Measurements from ENCODE around the gene CNTN1. TPM values are rescaled to one million over a fixed set of nuclear protein-coding genes. Genes with fewer than 3 reads are reported as not detected.
A peak's percentile ranks its signal among the peaks of the same experiment; 100 is the strongest.

The CNTN1 gene
- polyA plus RNA-seq, 1 donor = 17.3 TPM

- no peak for DNase-seq (ENCODE audit: low read depth)
Measured at GRCh38 chr12:40768125-40768864, 76.1 kb downstream of the CNTN1 start.

DNA sequence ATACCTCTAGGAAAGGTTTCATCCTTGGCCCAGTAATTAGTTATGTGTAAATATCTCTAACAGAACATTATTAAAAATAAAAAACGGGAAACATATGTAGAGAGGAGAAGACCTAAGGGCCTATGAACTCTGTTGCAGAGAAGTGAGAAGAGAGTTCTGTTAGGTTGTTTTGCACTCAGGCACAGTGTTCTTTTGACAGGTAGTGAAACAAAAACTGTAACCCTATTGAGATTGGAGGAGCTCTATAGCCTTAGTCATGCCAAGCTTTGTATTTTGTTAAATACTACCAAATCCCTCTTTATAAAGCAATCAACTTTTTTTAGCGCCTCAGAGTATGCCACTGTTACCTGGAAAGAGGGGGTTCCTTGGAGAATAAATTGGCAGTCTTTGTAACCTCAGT, 77.6 kb downstream of the CNTN1 start:
- DNase-seq (ENCODE audit: low read depth) = no peak

GRCh38 chr12:40770781-40771180, 78.5 kb downstream of the CNTN1 start:
- no peak for DNase-seq (ENCODE audit: low read depth)

GRCh38 chr12:40775661-40776060, 83.4 kb downstream of the CNTN1 start:
- peak; percentile 29 for DNase-seq (ENCODE audit: low read depth)

DNA sequence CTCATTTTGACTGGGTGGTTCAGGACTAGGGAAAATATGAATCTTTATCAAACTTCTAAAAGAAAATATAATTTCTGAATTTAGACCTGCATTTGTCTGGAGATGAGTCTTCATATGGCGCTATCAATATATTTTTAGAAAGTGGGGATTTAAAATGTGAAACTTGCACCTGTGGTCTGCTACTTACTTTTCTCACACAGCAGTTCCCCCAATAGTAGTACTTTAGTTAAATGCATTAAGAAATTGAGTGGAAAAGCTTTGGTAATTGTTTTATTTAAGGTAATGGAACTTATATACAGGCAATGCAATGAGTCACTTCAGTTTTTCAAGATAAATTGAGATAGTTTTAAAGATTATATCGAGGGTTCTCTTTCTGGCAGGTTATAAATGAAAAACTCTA, 91.9 kb downstream of the CNTN1 start:
- no peak for DNase-seq (ENCODE audit: low read depth)

DNA sequence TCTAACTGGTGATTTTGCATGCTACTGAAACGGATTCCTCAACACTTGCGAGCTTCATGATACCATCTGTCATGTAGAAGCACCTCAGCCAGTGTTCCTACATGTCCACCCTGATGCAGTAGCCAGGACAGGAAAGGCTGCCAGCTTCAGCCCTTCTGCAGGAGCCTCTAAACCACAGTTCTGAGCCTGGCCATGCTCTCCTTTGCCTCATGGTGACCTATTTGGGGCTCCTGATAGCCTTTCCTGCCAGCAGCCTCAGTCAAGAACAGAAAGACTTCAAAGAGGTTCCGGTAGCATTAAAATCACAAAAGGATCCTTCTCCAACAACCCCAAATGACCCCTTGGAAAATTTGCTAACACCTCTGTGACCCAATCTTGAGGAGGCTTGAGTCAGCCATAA, 96.0 kb downstream of the CNTN1 start:
- DNase-seq (ENCODE audit: low read depth) = no peak

DNA sequence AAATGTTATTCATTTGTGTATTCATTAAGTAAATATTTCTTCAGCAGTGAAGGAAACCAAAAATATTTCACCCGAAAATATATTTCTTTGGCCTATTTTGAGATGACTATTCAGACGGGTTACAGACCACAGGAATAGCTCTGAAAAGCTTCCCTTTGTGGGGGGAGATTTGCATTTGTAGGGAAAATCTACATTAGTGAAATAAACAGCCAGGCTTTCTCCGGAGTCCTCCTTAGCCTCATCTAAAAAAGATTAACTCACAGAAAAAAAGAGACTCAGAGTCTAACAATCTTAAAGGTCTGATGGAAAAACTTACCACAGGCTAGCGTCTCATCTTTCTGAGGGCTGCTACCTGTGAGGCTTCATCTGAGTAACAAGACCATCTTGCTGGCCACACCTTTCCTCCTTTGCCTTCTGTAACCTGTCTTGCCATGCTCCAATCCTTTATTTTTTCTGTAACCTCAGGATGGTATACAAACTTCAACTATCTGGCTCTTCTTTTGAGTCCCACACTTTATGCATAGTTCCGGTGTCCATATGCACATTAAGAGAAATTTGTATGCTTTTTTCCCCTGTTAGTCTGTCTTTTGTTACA, 100.7 kb downstream of the CNTN1 start:
- no peak for DNase-seq (ENCODE audit: low read depth)

- no peak for DNase-seq (ENCODE audit: low read depth)
Measured at GRCh38 chr12:40793471-40793870, 101.2 kb downstream of the CNTN1 start.

GRCh38 chr12:40794087-40794486, 101.8 kb downstream of the CNTN1 start:
- DNase-seq (ENCODE audit: low read depth) = no peak

- no peak for DNase-seq (ENCODE audit: low read depth)
Measured at GRCh38 chr12:40801082-40801481, 108.8 kb downstream of the CNTN1 start.

GRCh38 chr12:40801861-40802260, 109.6 kb downstream of the CNTN1 start:
- DNase-seq (ENCODE audit: low read depth) = no peak

DNA sequence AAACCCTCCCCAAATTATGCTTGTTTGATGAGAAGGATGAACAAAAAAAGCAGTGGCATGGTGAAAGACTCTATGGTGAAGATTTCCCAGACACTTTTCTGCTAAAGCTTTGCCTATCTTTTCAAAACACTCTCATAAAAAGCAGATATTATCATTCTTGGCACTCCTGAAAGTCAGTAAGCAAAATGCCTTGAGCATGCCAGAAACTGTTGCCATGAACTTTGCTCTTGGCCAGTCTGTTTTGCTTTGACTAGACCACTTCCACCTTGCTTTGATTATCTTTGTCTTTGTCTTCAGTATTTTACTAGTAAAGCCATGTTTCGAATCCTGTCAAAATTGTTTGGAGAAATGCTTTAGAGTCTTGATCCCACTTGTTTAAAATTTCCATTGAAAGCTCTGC, 110.4 kb downstream of the CNTN1 start:
- DNase-seq (ENCODE audit: low read depth) = no peak

- DNase-seq (ENCODE audit: low read depth) = no peak
Measured at GRCh38 chr12:40819436-40820108, 127.3 kb downstream of the CNTN1 start.

- no peak for DNase-seq (ENCODE audit: low read depth)
Measured at GRCh38 chr12:40820794-40821484, 128.7 kb downstream of the CNTN1 start.

GRCh38 chr12:40825156-40825555, 132.9 kb downstream of the CNTN1 start:
- no peak for DNase-seq (ENCODE audit: low read depth)

- DNase-seq (ENCODE audit: low read depth) = no peak
Measured at GRCh38 chr12:40827683-40828592, 135.7 kb downstream of the CNTN1 start.

GRCh38 chr12:40828593-40828990, 136.4 kb downstream of the CNTN1 start:
- DNase-seq (ENCODE audit: low read depth) = no peak

GRCh38 chr12:40829738-40830144, 137.5 kb downstream of the CNTN1 start:
- DNase-seq (ENCODE audit: low read depth) = no peak

GRCh38 chr12:40831916-40832315, 139.7 kb downstream of the CNTN1 start:
- DNase-seq (ENCODE audit: low read depth) = no peak

DNA sequence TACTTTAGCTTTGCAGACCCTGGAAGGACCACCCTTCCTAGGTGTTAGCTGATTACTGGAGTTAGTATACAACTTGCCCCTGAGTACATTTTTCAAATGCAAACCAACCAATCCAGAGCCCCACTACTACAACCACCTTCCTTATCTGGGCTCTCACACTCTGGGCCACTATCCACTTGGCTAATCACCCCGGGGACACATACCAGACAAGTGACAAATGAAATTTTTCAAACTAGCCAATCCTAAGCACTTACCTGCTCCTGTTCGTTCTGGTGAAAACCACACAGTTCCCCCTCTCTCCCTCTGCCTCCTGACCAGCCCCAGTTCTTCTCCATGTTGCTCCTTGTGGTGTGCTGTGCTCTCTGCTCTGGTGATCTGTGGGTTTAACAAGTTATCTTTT, 140.4 kb downstream of the CNTN1 start:
- no peak for DNase-seq (ENCODE audit: low read depth)

DNA sequence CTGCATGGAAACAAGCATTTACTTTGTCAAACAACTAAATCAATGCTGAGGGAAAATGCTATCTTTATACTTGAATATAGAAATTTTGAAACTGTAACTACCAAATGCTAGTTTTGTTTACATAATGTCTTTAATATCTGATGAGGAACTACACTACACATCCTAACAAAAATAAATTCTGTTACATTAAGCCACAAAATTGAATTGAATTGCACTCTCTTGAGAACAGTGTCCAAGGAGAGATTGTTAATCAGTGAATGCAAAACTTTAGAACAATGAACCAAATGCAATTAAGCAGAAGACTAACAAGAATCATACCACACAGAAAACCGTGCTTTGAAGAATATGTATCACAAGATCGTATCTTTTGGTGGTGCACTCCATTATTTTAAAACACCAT, 141.6 kb downstream of the CNTN1 start:
- no peak for DNase-seq (ENCODE audit: low read depth)
